ENCODE measurements around the gene ZNF358.

ZNF358 gene

GRCh38 chr19:7540761-7541474 lies 25.0 kb downstream of the ZNF358 start:
- Histone ChIP-seq H3K4me3 (peak overlapping the region in 2 of 10 experiments; percentile 31 to 51; a peak in 5 of 20 replicates), H3K9me3 (replicated peaks in 1 of 11) (no peaks in the 10 kb centered on the region), H3K4me1 (peaks cover 44 to 89% (median 69%) of the 10 kb centered on the region in 10 experiments), H3K27me3 (no peaks in the 10 kb centered on the region), H3K4me2 (peak overlapping the region; percentile 61 to 89 (median 80)), H3K9ac (peak overlapping the region; percentile 5 to 50 (median 41); a peak in 11 of 22 replicates), H3K36me3 (peaks cover 32 to 60% (median 44%) of the 10 kb centered on the region in 11 experiments), H3K27ac (peak overlapping the region in 6 of 11 experiments; percentile 24 to 67 (median 43); a peak in 9 of 22 replicates), H4K20me1 (peaks cover 0 to 9% (median 0%) of the 10 kb centered on the region in 11 experiments; a peak in 2 of 22 replicates)
- TF ChIP-seq Cebpa-rat (IDR thresholded peaks at IDR 0.05): no peak

GRCh38 chr19:7541475-7541824 lies 25.5 kb downstream of the ZNF358 start:
- peaks cover 0 to 9% (median 0%) of the 10 kb centered on the region in 11 experiments; a peak in 2 of 22 replicates for H4K20me1 ChIP-seq
- H3K9ac ChIP-seq: peak overlapping the region in 6 of 11 experiments; percentile 5 to 49 (median 24); a peak in 3 of 22 replicates
- H3K36me3 ChIP-seq: peaks cover 36 to 61% (median 49%) of the 10 kb centered on the region in 11 experiments
- H3K4me1 ChIP-seq: peaks cover 40 to 90% (median 69%) of the 10 kb centered on the region in 10 experiments
- H3K4me3 ChIP-seq: 0 out of 20 replicates have a peak overlapping the region, but pooled peaks of 2 of the 10 experiments have one; percentile 15 to 31
- H3K4me2 ChIP-seq: peak overlapping the region; percentile 61 to 89 (median 80)
- peak overlapping the region in 3 of 11 experiments; percentile 38 to 48 (median 46); a peak in 3 of 22 replicates for H3K27ac ChIP-seq
- no peaks in the 10 kb centered on the region for H3K27me3 ChIP-seq
- no peak for TF ChIP-seq Cebpa-rat (IDR thresholded peaks at IDR 0.05)
- no peaks in the 10 kb centered on the region for H3K9me3 ChIP-seq (replicated peaks in 1 of 11)

GRCh38 chr19:7541828-7542443 lies 26.0 kb downstream of the ZNF358 start:
- Histone ChIP-seq H4K20me1 (peaks cover 0 to 9% (median 0%) of the 10 kb centered on the region in 11 experiments; a peak in 2 of 22 replicates), H3K4me3 (no peak overlapping the region), H3K36me3 (peaks cover 37 to 62% (median 51%) of the 10 kb centered on the region in 11 experiments), H3K9me3 (replicated peaks in 1 of 11) (no peaks in the 10 kb centered on the region), H3K4me2 (peak overlapping the region; percentile 61 to 89 (median 80)), H3K27me3 (no peaks in the 10 kb centered on the region), H3K27ac (peak overlapping the region in 3 of 11 experiments; percentile 38 to 48 (median 46); a peak in 3 of 22 replicates), H3K9ac (peak overlapping the region in 5 of 11 experiments; percentile 5 to 49 (median 19); a peak in 3 of 22 replicates), H3K4me1 (peaks cover 35 to 90% (median 66%) of the 10 kb centered on the region in 10 experiments)
- no peak for TF ChIP-seq Cebpa-rat (IDR thresholded peaks at IDR 0.05)

- peak overlapping the region in 5 of 11 experiments; percentile 78 to 93 (median 84); a peak in 8 of 22 replicates for H3K4me2 ChIP-seq
- TF ChIP-seq Cebpa-rat (IDR thresholded peaks at IDR 0.05): no peak
- H3K27ac ChIP-seq: peak overlapping the region in 4 of 11 experiments; percentile 64 to 80 (median 77); a peak in 7 of 22 replicates
Measured at GRCh38 chr19:7542556-7543348, 26.8 kb downstream of the ZNF358 start.

GRCh38 chr19:7544626-7545025 lies 28.7 kb downstream of the ZNF358 start:
- Histone ChIP-seq H4K20me1 (peaks cover 0 to 9% (median 0%) of the 10 kb centered on the region in 11 experiments; a peak in 2 of 22 replicates), H3K9ac (peak overlapping the region in 10 of 11 experiments; percentile 29 to 71 (median 48); a peak in 15 of 22 replicates), H3K36me3 (peaks cover 24 to 45% (median 33%) of the 10 kb centered on the region in 11 experiments), H3K27me3 (no peaks in the 10 kb centered on the region), H3K9me3 (replicated peaks in 1 of 11) (no peaks in the 10 kb centered on the region), H3K4me1 (peaks cover 35 to 77% (median 60%) of the 10 kb centered on the region in 10 experiments), H3K4me3 (peak overlapping the region in 2 of 10 experiments; percentile 18 to 28; a peak in 2 of 20 replicates), H3K4me2 (peak overlapping the region; percentile 58 to 94 (median 78)), H3K27ac (peak overlapping the region in 9 of 11 experiments; percentile 2 to 80 (median 68); a peak in 15 of 22 replicates)
- no peak for TF ChIP-seq Cebpa-rat (IDR thresholded peaks at IDR 0.05)

More at GRCh38 chr19:7542556-7543348, 26.8 kb downstream of the ZNF358 start:
- Histone ChIP-seq H3K9ac (no peak overlapping the region), H3K4me1 (peaks cover 35 to 83% (median 60%) of the 10 kb centered on the region in 10 experiments), H3K36me3 (peaks cover 37 to 60% (median 47%) of the 10 kb centered on the region in 11 experiments), H3K4me3 (no peak overlapping the region), H3K27me3 (no peaks in the 10 kb centered on the region), H4K20me1 (peaks cover 0 to 9% (median 0%) of the 10 kb centered on the region in 11 experiments; a peak in 2 of 22 replicates), H3K9me3 (replicated peaks in 1 of 11) (no peaks in the 10 kb centered on the region)

- TF ChIP-seq Cebpa-rat (IDR thresholded peaks at IDR 0.05): no peak
Measured at GRCh38 chr19:7545300-7545699, 29.4 kb downstream of the ZNF358 start.

GRCh38 chr19:7545904-7546303 lies 30.0 kb downstream of the ZNF358 start:
- Histone ChIP-seq H3K27ac (peak overlapping the region in 4 of 11 experiments; percentile 45 to 80 (median 77); a peak in 8 of 22 replicates), H3K4me3 (no peak overlapping the region), H3K36me3 (peaks cover 25 to 49% (median 41%) of the 10 kb centered on the region in 11 experiments), H3K9ac (peak overlapping the region in 1 of 11 experiments; percentile 6; a peak in 2 of 22 replicates), H3K27me3 (no peaks in the 10 kb centered on the region), H3K4me2 (peak overlapping the region; percentile 58 to 94 (median 78); a peak in 19 of 22 replicates), H3K4me1 (peaks cover 28 to 67% (median 50%) of the 10 kb centered on the region in 10 experiments), H4K20me1 (peaks cover 0 to 3% (median 0%) of the 10 kb centered on the region in 11 experiments; a peak in 1 of 22 replicates), H3K9me3 (replicated peaks in 1 of 11) (no peaks in the 10 kb centered on the region)
- TF ChIP-seq Cebpa-rat (IDR thresholded peaks at IDR 0.05): no peak

More at GRCh38 chr19:7545300-7545699, 29.4 kb downstream of the ZNF358 start:
- H3K36me3 ChIP-seq: peaks cover 25 to 45% (median 36%) of the 10 kb centered on the region in 11 experiments
- peak overlapping the region; percentile 58 to 94 (median 78) for H3K4me2 ChIP-seq
- no peaks in the 10 kb centered on the region for H3K27me3 ChIP-seq
- H3K9ac ChIP-seq: peak overlapping the region in 7 of 11 experiments; percentile 29 to 71 (median 56); a peak in 10 of 22 replicates
- no peaks in the 10 kb centered on the region for H3K9me3 ChIP-seq (replicated peaks in 1 of 11)
- H3K4me1 ChIP-seq: peaks cover 34 to 73% (median 56%) of the 10 kb centered on the region in 10 experiments
- H4K20me1 ChIP-seq: peaks cover 0 to 5% (median 0%) of the 10 kb centered on the region in 11 experiments; a peak in 2 of 22 replicates
- H3K4me3 ChIP-seq: 0 out of 20 replicates have a peak overlapping the region, but pooled peaks of 1 of the 10 experiments have one; percentile 18
- peak overlapping the region in 7 of 11 experiments; percentile 29 to 80 (median 69); a peak in 12 of 22 replicates for H3K27ac ChIP-seq
